GM23248 (cell line): ENCODE data around the gene EAPP. TPM values are rescaled to one million over a fixed set of nuclear protein-coding genes. Genes with fewer than 3 reads are reported as not detected.
"Not testable (repeated sequence)": the region's sequence is repeated elsewhere in the genome, so short reads cannot be mapped to it uniquely, and the experiment has no call there.

Experiments
- DNase-seq: peaks from one replicate; pipeline ENCODE4 v3.0.0-alpha.2; 2015
- H2AFZ ChIP-seq: fragments of 200-600 bp; sonication (generic); 2 replicates; pipeline ENCODE4 v1.6.1; 2016; ENCODE audit warnings: antibody characterized with exemption
- H3F3A ChIP-seq: fragments of 200-600 bp; sonication (generic); 2 replicates; pipeline ENCODE4 v1.6.1; 2016; ENCODE audit warnings: mild to moderate bottlenecking, antibody characterized with exemption, mixed run types; ENCODE audit not compliant: insufficient read depth
- H3K27ac ChIP-seq: fragments of 200-600 bp; sonication (generic); 2 replicates; pipeline ENCODE4 v1.5.1; 2016; ENCODE audit warnings: mild to moderate bottlenecking
- H3K27me3 ChIP-seq: fragments of 200-600 bp; sonication (generic); replicated peaks from 2 replicates; pipeline ENCODE4 v1.6.1; 2016; ENCODE audit warnings: mild to moderate bottlenecking; ENCODE audit not compliant: insufficient read depth
- H3K36me3 ChIP-seq: fragments of 200-600 bp; sonication (generic); 2 replicates; pipeline ENCODE4 v1.6.1; 2016; ENCODE audit warnings: low read depth, mild to moderate bottlenecking
- H3K4me1 ChIP-seq: fragments of 200-600 bp; sonication (generic); 2 replicates; pipeline ENCODE4 v1.6.1; 2016; ENCODE audit warnings: mild to moderate bottlenecking; ENCODE audit not compliant: insufficient read depth
- H3K4me2 ChIP-seq: fragments of 200-600 bp; sonication (generic); one replicate; pipeline ENCODE4 v1.6.1; 2016; ENCODE audit warnings: mild to moderate bottlenecking; ENCODE audit not compliant: unreplicated experiment
- H3K4me3 ChIP-seq: fragments of 200-600 bp; sonication (generic); 2 replicates; pipeline ENCODE4 v1.5.1; 2016; ENCODE audit warnings: mild to moderate bottlenecking
- H3K79me2 ChIP-seq: fragments of 200-600 bp; sonication (generic); 2 replicates; pipeline ENCODE4 v1.6.1; 2016; ENCODE audit warnings: mild to moderate bottlenecking; ENCODE audit not compliant: insufficient read depth
- H3K9ac ChIP-seq: fragments of 200-600 bp; sonication (generic); 2 replicates; pipeline ENCODE4 v1.6.1; 2016; ENCODE audit warnings: mild to moderate bottlenecking
- H3K9me2 ChIP-seq: fragments of 200-600 bp; sonication (generic); 2 replicates; pipeline ENCODE4 v1.6.1; 2016; ENCODE audit warnings: mixed run types, mild to moderate bottlenecking, moderate library complexity; ENCODE audit not compliant: insufficient read depth
- H3K9me3 ChIP-seq: fragments of 200-600 bp; sonication (generic); one replicate; pipeline ENCODE4 v1.6.1; 2017; ENCODE audit warnings: low read depth
- H4K20me1 ChIP-seq: fragments of 200-600 bp; sonication (generic); 2 replicates; pipeline ENCODE4 v1.6.0; 2016; ENCODE audit not compliant: insufficient read depth
- EZH2 ChIP-seq: fragments of 200-600 bp; sonication (generic); IDR thresholded peaks from 2 replicates; pipeline ENCODE4 v1.6.1; 2018; ENCODE audit warnings: antibody characterized with exemption, mild to moderate bottlenecking; ENCODE audit not compliant: insufficient read depth, poor library complexity, severe bottlenecking
- EZH2phosphoT487 ChIP-seq: fragments of 200-600 bp; sonication (generic); IDR thresholded peaks from 2 replicates; pipeline ENCODE4 v1.6.1; 2018; ENCODE audit warnings: antibody characterized with exemption, moderate library complexity, mild to moderate bottlenecking, low read depth; ENCODE audit not compliant: insufficient read depth
- WGBS, 2 experiments: methylation state at CpG; one replicate each; pipeline ENCODE4 v1.1.6; 2015 to 2017; ENCODE audit warnings: low lambda C conversion rate in 2 of 2, low coverage in 1 of 2; ENCODE audit errors: missing lambda C conversion rate in 2 of 2; 5-methylcytosine and 5-hydroxymethylcytosine counted together
- in situ Hi-C: fragments of 300-500 bp; cut with MboI; formaldehyde crosslinking; loops from 2 replicates; pipeline ENCODE4 v1.15.0; 2020
- polyA plus RNA-seq: library from polyadenylated mRNA; unstranded; fragments of >200 nt; fragmentation: Nextera tagmentation; extraction: Ambion mirVana; gene quantifications from 2 replicates; pipeline ENCODE4 v1.2.1, GENCODE V29; 2016
- total RNA-seq: library from RNA; depleted of rRNA; stranded (reverse); fragments of >200 nt; shearing (Covaris generic); gene quantifications from 2 replicates; pipeline ENCODE4 v1.2.3, GENCODE V29; 2014

The EAPP gene
- total and polyA plus RNA-seq, 2 experiments from 2014 or later: 42.7 to 56.1 TPM

DNA sequence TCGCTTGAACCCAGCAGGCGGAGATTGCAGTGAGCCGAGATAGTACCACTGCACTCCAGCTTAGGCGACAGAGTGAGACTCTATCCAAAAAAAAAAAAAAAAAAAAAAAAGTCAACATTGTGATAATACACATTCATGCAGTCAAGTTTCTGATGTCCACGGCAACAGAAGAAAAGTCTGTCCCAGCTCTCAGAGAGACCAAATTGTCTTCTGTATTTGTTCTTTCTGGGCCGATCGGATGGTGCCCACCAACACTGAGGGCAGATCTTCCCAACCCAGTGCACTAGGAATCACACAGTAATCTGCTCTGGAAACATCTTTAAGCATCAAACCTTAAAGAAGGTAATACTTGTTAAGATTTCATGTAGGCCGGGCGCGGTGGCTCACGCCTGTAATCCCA is 31.6 kb downstream of the EAPP start:
- Histone ChIP-seq H2AFZ (no peak overlapping the region), H3K27ac (no peak overlapping the region), H3K36me3 (no peaks in the 10 kb centered on the region), H3K9me3 (no peaks in the 10 kb centered on the region), H3K4me1 (peaks cover 4% of the 10 kb centered on the region; the same call in 1 of the 2 replicates), H3K9ac (no peak overlapping the region), H3K4me3 (no peak overlapping the region), H3K4me2 (no peak overlapping the region), H4K20me1 (no peaks in the 10 kb centered on the region), H3F3A (no peaks in the 10 kb centered on the region), H3K27me3 (no peaks in the 10 kb centered on the region), H3K9me2 (no peaks in the 10 kb centered on the region), H3K79me2 (no peaks in the 10 kb centered on the region)
- in situ Hi-C loops: no loop called here
- TF ChIP-seq EZH2phosphoT487 (no peak), EZH2 (no peak)
- DNase-seq: no peak
- 92 to 96% methylated on average over 11 of the region's 11 CpGs for WGBS, 2 experiments

DNA sequence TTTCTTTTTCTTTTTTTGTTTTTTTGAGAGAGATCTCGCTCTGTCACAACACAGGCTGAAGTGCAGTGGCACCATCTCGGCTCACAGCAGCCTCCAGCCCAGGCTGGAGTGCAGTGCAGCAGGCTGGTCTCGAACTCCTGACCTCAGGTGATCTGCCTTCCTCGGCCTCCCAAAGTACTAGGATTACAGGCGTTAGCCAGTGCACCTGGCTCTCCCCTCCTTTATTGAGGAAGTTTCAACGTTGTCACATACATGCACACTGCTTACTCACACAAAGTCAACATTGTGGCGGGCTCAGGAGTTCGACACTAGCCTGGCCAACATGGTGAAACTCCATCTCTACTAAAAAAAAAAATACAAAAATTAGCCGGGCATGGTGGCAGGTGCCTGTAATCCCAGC is 32.0 kb downstream of the EAPP start:
- no peaks in the 10 kb centered on the region for H3K9me3 ChIP-seq
- no peak overlapping the region for H3K27ac ChIP-seq
- no peaks in the 10 kb centered on the region for H3K27me3 ChIP-seq
- 0 out of 2 replicates have a peak, but pooled peaks cover 2% of the 10 kb centered on the region for H3F3A ChIP-seq
- H2AFZ ChIP-seq: no peak overlapping the region
- TF ChIP-seq EZH2phosphoT487 (no peak), EZH2 (no peak)
- H3K9me2 ChIP-seq: no peaks in the 10 kb centered on the region
- WGBS, 2 experiments: 82 to 85% methylated on average over 9 of the region's 9 CpGs
- no peak overlapping the region for H3K4me3 ChIP-seq
- in situ Hi-C loops: no loop called here
- no peaks in the 10 kb centered on the region for H3K79me2 ChIP-seq
- no peak overlapping the region for H3K9ac ChIP-seq
- no peaks in the 10 kb centered on the region for H3K36me3 ChIP-seq
- DNase-seq: no peak
- H3K4me1 ChIP-seq: peaks cover 8% of the 10 kb centered on the region
- H4K20me1 ChIP-seq: no peaks in the 10 kb centered on the region
- no peak overlapping the region for H3K4me2 ChIP-seq

GRCh38 chr14:34505124-34505491 is 34.4 kb downstream of the EAPP start:
- H3K27me3 ChIP-seq, H3K4me3 ChIP-seq, DNase-seq, in situ Hi-C loops, H3K9me3 ChIP-seq, H2AFZ ChIP-seq, H3K36me3 ChIP-seq, H4K20me1 ChIP-seq, H3K4me2 ChIP-seq, H3K9me2 ChIP-seq, H3K79me2 ChIP-seq, H3K27ac ChIP-seq, H3K9ac ChIP-seq: not testable (repeated sequence)
- WGBS, 2 experiments: 81 to 85% methylated on average over 5 of the region's 5 CpGs
- Histone ChIP-seq H3K4me1 (peaks cover 19% of the 10 kb centered on the region), H3F3A (peaks cover 12% of the 10 kb centered on the region)

DNA sequence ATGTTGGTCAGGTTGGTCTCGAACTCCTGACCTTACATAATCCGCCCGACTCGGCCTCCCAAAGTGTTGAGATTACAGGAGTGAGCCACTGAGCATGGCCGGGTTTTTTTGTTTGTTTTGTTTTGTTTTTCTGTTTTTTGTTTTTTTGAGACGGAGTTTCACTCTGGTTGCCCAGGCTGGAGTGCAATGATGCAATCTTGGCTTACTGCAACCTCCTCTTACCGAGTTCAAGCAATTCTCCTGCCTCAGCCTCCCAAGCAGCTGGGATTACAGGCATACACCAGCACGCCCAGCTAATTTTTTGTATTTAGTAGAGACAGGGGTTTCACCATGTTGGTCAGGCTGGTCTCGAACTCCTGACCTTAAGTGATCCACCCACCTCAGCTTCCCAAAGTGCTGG is 35.5 kb downstream of the EAPP start:
- H3K4me2 ChIP-seq, H2AFZ ChIP-seq, H3K9me3 ChIP-seq, H4K20me1 ChIP-seq, H3K9me2 ChIP-seq, H3K79me2 ChIP-seq, H3K9ac ChIP-seq, H3K36me3 ChIP-seq, H3K4me3 ChIP-seq, H3K27me3 ChIP-seq, DNase-seq, H3K27ac ChIP-seq, in situ Hi-C loops: not testable (repeated sequence)
- Histone ChIP-seq H3K4me1 (peaks cover 19% of the 10 kb centered on the region), H3F3A (peaks cover 12% of the 10 kb centered on the region)
- WGBS, 2 experiments: 74 to 86% methylated on average over 8 to 9 of the region's 9 CpGs

DNA sequence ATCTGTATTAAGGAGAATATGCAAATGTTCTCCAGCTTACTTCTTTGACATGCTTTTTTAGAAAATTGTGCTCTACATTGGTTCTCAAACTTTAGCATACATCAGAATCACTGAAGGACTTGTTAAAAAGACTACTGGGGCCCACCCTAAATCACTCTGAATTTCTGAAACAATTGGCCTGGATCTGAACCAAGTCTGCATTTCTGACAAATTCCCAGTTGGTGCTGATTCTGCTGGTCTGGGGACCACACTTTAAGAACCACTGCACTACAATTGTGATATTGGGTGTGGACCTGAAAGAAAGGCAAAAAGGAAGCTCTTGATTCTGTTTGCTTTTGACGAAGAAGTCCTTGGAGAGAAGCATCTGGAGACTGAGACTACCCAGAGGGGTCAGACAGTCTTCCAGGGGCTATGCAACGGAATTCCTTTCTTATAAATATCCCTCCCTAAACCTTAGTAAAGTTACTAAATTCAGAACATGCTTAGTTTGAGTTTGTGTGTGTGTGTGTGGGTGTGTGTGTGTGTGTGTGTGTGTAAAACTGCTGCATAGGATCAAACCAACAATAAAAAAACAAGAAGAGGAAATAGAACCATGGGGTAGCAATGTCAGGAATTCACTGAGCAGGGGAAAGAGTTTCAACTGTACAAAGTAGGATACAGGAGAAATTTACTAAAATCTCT is 36.8 kb downstream of the EAPP start:
- Histone ChIP-seq H3K4me2 (no peak overlapping the region), H3K9me2 (no peaks in the 10 kb centered on the region), H3K4me1 (peaks cover 24% of the 10 kb centered on the region), H3K27me3 (no peaks in the 10 kb centered on the region), H2AFZ (peak overlapping the region; percentile 57; the same call in 1 of the 2 replicates), H4K20me1 (no peaks in the 10 kb centered on the region), H3K4me3 (no peak overlapping the region), H3F3A (peaks cover 17% of the 10 kb centered on the region), H3K36me3 (no peaks in the 10 kb centered on the region), H3K9me3 (no peaks in the 10 kb centered on the region), H3K9ac (no peak overlapping the region), H3K27ac (peak overlapping the region; percentile 0; the same call in 1 of the 2 replicates), H3K79me2 (no peaks in the 10 kb centered on the region)
- peak; percentile 9 for DNase-seq
- in situ Hi-C loops: no loop called here
- TF ChIP-seq EZH2phosphoT487: no peak
- TF ChIP-seq EZH2: no peak
- WGBS, 2 experiments: 76 to 78% methylated on average over 2 of the region's 2 CpGs
